DLD1 (cell line): ENCODE data around the gene NFIB.

ENCODE experiments used
- in situ Hi-C: cut with HindIII; loops from 2 replicates; pipeline ENCODE4 v1.10.0; 2017; ENCODE audit warnings: low sequenced_read_pairs

The NFIB gene

GRCh38 chr9:14281136-14281795, 32.7 kb downstream of the NFIB start:
- in situ Hi-C loops: no loop called here

DNA sequence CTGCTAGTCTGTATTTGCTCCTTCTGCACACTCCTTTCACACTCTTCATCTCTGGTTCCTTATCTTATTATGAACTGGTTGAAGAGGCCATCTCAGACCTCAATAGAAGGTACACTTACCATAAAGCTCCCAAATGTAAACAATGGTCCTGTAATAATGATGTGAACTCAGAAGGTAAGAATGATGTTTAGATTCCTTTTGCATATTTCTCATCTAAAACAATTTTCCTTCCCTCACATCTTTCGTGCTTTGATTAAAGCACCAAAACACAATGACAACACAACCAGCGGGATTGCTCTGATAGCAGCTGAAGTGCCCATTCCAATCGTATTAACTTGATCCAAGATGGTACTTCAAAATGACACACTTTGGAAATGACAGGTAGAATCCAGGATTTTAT, 34.3 kb downstream of the NFIB start:
- in situ Hi-C loops: no loop called here

DNA sequence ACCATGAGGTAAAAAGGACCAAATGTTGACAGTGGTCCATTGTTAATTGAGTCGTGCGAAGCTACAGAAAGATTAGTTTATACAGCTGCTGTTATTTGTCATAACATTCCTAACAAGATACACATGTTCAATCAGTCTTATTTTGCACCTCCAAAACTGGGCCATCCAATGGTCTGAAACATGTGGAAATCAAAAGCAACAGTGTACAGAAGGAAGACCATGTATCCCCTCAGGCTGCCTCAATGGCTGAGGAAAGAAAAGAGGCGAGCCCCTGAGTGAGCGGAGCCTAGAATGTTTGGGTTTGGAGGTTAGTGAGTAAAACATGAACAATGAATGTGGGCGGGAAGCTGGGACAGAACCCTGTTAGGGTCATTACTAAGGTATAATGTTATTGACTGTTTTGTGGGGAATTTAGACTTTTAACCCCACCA, 35.6 kb downstream of the NFIB start:
- in situ Hi-C loops: no loop called here

DNA sequence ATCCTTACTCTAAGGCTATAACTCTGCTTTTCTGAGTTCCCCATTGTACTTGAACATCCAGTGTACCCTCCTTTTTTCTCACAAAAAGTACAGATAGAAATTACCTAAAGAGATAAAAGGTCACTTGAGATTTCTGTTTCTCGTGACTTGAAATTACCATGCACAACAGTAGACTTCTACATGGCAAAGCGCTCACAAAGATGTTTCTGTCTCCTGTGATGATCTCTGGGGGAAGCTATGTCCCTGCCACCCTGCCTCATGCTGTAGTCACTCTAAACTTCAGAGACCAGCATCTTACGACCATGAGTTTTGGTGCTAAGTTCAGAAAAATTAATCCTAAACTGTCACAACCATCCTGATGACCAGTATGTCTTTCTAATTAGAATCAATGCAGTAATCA, 36.2 kb downstream of the NFIB start:
- in situ Hi-C loops: no loop called here

DNA sequence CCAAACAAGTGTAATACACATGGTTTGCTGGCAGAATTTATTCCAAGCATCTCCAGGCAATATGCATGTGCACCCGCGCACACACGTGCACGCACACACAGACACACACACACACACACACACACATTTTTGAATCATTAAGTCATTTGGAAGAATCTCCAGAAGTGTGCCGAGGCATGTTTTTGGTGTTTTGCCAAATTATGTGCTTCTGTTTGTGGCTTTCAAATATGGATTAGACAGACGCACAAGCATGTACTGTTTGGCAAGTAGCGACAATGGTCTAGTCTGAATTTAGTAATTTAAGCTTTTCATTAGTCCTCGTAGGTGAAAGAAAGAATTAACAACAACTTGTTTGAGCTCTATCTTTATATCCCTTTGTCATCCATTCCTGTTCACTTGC, 36.7 kb downstream of the NFIB start:
- in situ Hi-C loops: no loop called here

DNA sequence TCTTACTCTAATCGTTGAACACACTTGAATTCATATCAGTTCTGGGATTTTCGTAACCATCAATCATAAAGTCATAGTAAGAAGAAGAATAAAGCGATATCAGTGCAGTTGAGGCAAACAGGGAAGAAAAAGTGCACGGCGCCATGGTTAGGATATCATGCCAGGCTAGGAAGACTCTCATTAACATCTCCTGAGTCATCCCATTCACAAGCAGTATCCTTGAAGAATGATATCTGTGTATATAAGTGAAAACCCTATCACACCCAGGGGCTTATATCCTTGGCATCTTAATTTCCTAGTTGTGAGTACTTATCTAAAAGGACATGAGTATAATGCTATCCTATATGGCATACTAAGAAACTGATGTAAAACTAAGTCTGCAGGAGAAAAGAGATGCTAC, 38.6 kb downstream of the NFIB start:
- in situ Hi-C loops: no loop called here

GRCh38 chr9:14273696-14274121, 40.2 kb downstream of the NFIB start:
- in situ Hi-C loops: no loop called here

DNA sequence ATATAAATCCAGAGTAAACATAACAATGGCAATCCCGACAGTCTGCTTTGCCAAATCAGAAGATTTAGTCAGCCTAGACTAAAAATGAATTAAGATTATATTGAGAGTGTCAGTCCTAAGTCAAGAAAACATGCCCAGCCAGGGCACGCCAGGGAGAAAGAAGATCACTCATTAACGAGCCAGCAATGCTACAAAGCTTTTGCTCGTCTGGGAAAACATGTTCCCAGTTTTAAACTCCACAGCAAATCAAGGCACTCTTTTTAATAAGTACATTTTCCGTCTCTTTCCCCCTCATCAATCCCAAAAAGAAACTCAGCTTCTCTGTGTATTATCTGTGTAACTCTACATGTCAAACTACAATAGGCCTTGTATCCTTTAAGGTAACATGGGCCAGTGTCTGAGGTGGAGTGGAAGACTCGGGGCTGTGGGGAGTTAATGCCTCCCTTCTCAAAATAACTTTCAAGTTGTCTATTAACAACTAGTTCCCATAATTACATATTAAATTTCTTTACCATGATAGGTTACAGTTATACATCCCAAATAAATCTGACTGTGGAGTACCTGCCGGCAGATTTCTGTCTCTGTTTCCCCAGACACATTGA, 40.9 kb downstream of the NFIB start:
- in situ Hi-C loops: no loop called here

- in situ Hi-C loops: no loop called here
Observed at GRCh38 chr9:14271093-14271673, 42.8 kb downstream of the NFIB start.

- in situ Hi-C loops: no loop called here
Observed at GRCh38 chr9:14270358-14271092, 43.4 kb downstream of the NFIB start.

GRCh38 chr9:14269916-14270315, 44.0 kb downstream of the NFIB start:
- in situ Hi-C loops: no loop called here

DNA sequence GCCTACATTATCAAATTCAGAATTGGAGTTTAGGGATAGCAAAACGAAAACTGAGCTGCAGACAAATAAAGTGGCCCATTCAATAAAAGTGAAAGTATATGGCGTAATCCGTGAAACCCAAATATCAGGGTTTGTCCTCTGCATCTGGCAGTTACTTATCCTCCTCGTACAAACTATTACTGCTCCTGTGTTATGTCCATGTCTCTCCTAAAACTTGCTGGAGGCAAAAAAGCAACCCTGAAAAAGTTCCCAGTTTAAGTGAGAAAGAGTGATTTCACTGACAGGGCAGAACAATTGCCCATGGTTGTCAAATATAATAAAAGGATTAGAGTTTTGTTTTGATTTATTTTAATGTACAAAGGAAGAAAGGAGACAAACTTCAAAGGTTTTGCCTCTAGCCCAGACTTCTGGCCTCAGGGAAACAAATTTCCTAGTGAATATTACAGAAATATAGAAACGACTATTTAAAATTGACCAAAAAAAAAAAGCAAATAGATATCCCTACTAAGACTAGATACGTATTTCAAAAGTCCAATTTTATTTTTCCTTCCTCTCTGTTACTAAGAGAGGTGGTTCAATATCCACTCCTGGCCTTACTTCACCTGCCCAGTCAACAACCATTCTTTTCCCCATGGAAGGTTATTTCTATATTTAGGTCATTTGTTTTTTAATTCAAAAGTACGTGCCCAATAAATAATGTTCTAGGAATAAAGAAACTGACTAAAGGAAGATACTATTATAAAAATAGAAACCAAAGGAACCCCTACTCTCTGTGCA, 50.0 kb downstream of the NFIB start:
- in situ Hi-C loops: no loop called here

DNA sequence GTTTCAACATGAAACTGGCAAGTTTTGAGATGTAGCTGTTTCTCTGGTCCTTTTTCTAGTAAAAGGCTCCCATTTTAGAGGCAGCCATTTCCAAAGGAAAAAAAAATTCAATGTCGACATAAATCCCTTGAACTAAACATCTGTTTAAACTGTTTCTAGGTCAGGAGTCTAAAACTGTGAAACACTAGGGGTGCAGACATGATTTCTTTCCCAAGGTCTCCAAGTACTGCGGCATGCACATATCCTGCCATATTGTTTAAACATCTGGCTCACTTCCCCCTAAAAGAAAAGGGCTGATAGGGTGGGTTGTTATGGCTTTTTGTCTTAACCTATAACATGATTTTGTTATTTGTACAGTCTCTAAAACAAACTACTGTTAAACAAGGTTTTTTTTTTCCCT, 51.1 kb downstream of the NFIB start:
- in situ Hi-C loops: no loop called here

DNA sequence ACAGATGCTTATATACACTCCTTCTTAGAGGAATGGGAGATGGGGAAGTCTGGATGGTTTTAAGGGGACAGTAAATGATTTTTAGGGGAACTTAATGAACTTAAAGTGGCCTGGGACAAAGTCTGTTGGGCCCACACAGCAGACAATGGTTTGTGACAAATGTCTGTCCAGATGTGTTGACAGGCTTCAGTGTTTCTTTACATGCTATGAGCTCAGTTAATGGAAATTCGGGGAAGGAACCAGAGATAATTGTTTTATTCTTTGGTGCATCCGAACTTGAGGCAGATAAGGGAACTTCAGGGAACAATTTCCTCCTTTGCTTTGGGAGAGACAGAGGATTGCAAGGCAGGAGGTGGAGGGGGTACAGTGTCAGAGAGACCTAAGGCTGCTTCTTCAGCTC, 52.3 kb downstream of the NFIB start:
- in situ Hi-C loops: no loop called here

GRCh38 chr9:14260101-14260500, 53.8 kb downstream of the NFIB start:
- in situ Hi-C loops: no loop called here

- in situ Hi-C loops: no loop called here
Observed at GRCh38 chr9:14258660-14259239, 55.2 kb downstream of the NFIB start.

DNA sequence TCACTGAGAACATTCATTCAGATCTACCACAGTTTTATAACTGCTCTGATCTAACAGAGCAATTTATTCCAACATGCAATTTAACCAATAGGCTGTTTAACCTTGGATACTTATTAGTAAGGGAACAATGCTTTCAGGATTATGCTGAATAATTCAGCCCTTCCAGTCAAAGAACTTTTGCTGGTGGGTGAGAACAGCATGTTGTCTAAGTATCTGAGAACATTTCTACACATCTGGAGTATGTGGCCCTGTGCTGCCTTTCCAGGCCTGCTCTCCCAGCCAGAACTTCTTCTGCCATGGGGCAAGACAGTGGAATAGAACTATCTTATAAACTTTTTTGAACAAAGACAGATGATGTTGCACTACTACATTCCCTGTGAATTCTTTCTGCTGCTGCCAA, 55.8 kb downstream of the NFIB start:
- in situ Hi-C loops: no loop called here

GRCh38 chr9:14256588-14256987, 57.4 kb downstream of the NFIB start:
- in situ Hi-C loops: no loop called here

DNA sequence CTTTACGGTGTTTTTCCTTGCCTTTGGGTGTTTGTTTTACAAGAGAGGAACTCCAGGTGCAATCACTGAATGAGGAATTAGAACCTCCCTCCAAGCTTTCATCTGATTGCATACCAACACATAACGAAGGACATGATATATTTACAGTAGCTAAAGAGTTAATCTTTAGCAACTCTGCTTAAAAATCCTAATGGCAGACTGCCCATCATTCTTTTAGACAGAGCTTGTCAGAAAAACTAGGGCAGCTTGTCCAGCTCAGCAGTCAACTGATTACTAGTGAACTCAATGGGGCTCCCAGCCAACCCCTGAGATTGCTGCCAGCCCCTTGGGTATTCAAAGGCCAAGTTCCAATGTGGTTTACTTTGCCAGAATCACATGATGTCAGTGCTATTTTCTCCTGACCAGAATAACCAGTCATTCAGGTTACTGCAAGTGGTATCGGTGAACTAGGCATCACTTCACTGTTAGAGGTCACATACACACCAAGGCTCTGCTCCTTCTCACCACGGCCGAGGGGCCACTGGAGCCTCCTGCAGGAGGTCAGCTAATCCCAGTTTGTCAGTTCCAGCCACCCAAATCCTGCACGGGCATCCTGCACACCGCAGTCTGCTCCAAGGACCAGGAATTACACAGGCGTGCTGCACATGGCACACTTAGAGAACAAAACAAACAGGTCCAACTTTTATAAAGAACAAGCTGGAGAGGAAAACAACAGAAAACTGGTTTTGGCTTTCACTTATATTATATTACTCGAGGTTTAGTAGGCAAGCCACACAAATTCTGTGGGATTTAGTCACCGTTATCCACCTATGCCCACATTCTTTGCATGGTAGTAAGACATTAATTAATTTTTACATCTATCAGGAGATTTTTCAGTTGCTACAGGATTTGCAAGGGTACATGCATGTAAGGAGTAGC, 62.5 kb downstream of the NFIB start:
- in situ Hi-C loops: no loop called here

DNA sequence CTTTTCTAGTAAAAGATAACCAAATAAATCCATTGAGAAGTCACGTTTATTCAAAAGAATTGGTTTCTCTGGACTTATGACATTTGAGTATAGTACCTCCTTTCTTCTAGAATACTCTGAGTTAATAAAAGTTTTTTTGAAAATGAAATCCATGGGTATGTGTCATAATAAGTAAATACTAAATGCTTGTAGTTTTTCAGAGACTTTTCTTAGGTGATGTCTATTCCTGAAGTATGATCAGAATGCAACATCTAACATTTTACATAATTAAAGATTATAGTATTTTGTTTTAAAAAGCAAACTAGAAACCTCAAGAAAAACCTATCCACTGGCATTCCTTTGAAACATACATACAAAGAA, 63.2 kb downstream of the NFIB start:
- in situ Hi-C loops: no loop called here
